PC-3 (cell line): Measurements from ENCODE around the gene DIP2C. TPM values are rescaled to one million over a fixed set of nuclear protein-coding genes. Genes with fewer than 3 reads are reported as not detected.

ENCODE experiments used
- ATAC-seq: fragments of 200-7000 bp; cut with Tn5 transposase; 2 replicates; pipeline ENCODE4 v1.9.1; 2020; ENCODE audit warnings: mild to moderate bottlenecking, moderate library complexity
- BruUV-seq: library from RNA; stranded (reverse); fragments of 400-500 nt; replicated peaks from 2 replicates; lab custom pipeline; 2021; lab: Mats Ljungman, UMichigan
- CTCF ChIA-PET: fragments of 300-600 bp; sonication (Branson Sonifier 250); formaldehyde crosslinking; loops from one replicate; lab custom pipeline; 2022; ENCODE audit warnings: antibody characterized with exemption; lab: Charles Lee
- POLR2A ChIA-PET: fragments of 300-600 bp; sonication (Branson Sonifier 250); formaldehyde crosslinking; loops from one replicate; lab custom pipeline; 2022; ENCODE audit warnings: antibody characterized with exemption; ENCODE audit not compliant: unreplicated experiment; lab: Charles Lee
- DNase-seq: peaks from one replicate; pipeline ENCODE4 v3.0.0-alpha.2; 2015
- H2AFZ ChIP-seq: fragments of 300-600 bp; sonication (generic); 2 replicates; pipeline ENCODE4 v1.6.0; 2016; ENCODE audit warnings: antibody characterized with exemption, low read length
- H3F3A ChIP-seq: fragments of 300-600 bp; sonication (generic); one replicate; pipeline ENCODE4 v1.6.0; 2017; ENCODE audit warnings: antibody characterized with exemption, low read length, control low read depth, mild to moderate bottlenecking; ENCODE audit not compliant: unreplicated experiment
- H3K27ac ChIP-seq: fragments of 300-600 bp; sonication (generic); 2 replicates; pipeline ENCODE4 v1.5.1; 2016; ENCODE audit warnings: mild to moderate bottlenecking, low read length
- H3K27me3 ChIP-seq: fragments of 300-600 bp; sonication (generic); 2 replicates; pipeline ENCODE4 v1.6.1; 2016; ENCODE audit warnings: low read length, mixed read lengths
- H3K36me3 ChIP-seq: fragments of 300-600 bp; sonication (generic); 2 replicates; pipeline ENCODE4 v1.6.1; 2016; ENCODE audit warnings: low read depth, mixed run types, low read length, mixed read lengths
- H3K4me1 ChIP-seq: fragments of 300-600 bp; sonication (generic); 2 replicates; pipeline ENCODE4 v1.5.1; 2016; ENCODE audit warnings: low read length; ENCODE audit not compliant: insufficient read depth
- H3K4me2 ChIP-seq: fragments of 300-600 bp; sonication (generic); 2 replicates; pipeline ENCODE4 v1.6.0; 2016; ENCODE audit warnings: low read length
- H3K4me3 ChIP-seq: fragments of 300-600 bp; sonication (generic); 2 replicates; pipeline ENCODE4 v1.5.1; 2016; ENCODE audit warnings: mild to moderate bottlenecking, low read length, mixed read lengths
- H3K79me2 ChIP-seq: fragments of 300-600 bp; sonication (generic); 2 replicates; pipeline ENCODE4 v1.6.1; 2017; ENCODE audit warnings: low read length, mixed read lengths
- H3K9ac ChIP-seq: fragments of 300-600 bp; sonication (generic); 2 replicates; pipeline ENCODE4 v1.6.0; 2016; ENCODE audit warnings: mild to moderate bottlenecking, low read length
- H3K9me2 ChIP-seq: fragments of 300-600 bp; sonication (generic); replicated peaks from 2 replicates; pipeline ENCODE4 v1.6.1; 2016; ENCODE audit warnings: mixed run types, low read length, mixed read lengths
- H3K9me3 ChIP-seq: fragments of 300-600 bp; sonication (generic); 2 replicates; pipeline ENCODE4 v1.6.1; 2016; ENCODE audit warnings: low read length, mixed read lengths
- H4K20me1 ChIP-seq: fragments of 300-600 bp; sonication (generic); 2 replicates; pipeline ENCODE4 v1.6.1; 2016; ENCODE audit warnings: low read length, mixed read lengths
- CTCF ChIP-seq: fragments of 300-600 bp; sonication (generic); conservative IDR thresholded peaks from 2 replicates; pipeline ENCODE4 v1.5.1; 2017; ENCODE audit warnings: antibody characterized with exemption, low read depth, mild to moderate bottlenecking, low read length
- EZH2 ChIP-seq: fragments of 300-600 bp; sonication (generic); IDR thresholded peaks from one replicate; pipeline ENCODE4 v1.6.1; 2017; ENCODE audit warnings: antibody characterized with exemption, mild to moderate bottlenecking, low read length; ENCODE audit not compliant: unreplicated experiment
- EZH2phosphoT487 ChIP-seq: fragments of 300-600 bp; sonication (generic); IDR thresholded peaks from 2 replicates; pipeline ENCODE4 v1.6.1; 2018; ENCODE audit warnings: mild to moderate bottlenecking, antibody characterized with exemption, low read length, borderline replicate concordance
- intact Hi-C: fragments of 100-400 bp; cut with micrococcal nuclease; formaldehyde crosslinking; loops from 2 replicates; pipeline ENCODE4 v1.9.0; 2023
- total RNA-seq: library from RNA; depleted of rRNA; stranded (reverse); fragments of >200 nt; gene quantifications from 2 replicates; pipeline ENCODE4 v1.2.3, GENCODE V29; 2014

The DIP2C gene
- total RNA-seq, 1 experiment from 2014 or later, result 3.1 TPM

DNA sequence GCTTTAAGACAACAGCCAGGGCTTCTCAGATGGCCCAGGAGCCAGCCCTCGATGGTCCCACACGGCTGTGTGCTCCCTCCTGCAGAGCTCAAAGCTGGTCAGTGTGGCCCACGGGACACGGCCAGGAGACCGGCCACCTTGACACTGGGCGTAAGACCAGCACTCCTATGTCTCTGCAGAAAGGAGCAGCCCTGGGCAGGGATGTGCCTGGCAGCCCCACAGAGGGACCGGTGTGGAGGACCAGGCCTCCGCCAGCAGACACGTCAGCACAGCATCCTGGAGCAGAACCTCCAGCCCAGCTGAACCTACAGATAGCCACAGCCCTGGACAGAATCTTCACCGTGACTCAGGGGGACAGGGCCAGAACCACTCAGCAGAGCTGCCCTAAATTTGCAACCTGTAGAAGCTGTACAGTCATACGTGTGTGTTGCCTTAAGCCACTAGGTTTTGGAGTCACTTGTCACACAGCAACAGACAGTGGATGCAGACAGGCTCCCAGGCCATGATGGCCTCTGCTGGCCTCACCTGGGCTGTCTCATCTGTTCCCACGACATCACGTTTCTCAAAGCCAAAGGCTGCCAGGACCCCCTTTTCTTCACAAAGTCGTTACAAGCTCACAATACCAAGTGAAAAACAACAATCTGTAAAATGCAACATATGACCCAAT, 132.4 kb downstream of the DIP2C start:
- no peaks in the 10 kb centered on the region for H3K79me2 ChIP-seq
- H3F3A ChIP-seq, result no peaks in the 10 kb centered on the region
- H3K27me3 ChIP-seq, result no peaks in the 10 kb centered on the region
- no peaks in the 10 kb centered on the region for H4K20me1 ChIP-seq
- ChIA-PET CTCF (no interaction called here), POLR2A (no interaction called here)
- DNase-seq (no peak), ATAC-seq (no peak)
- H3K27ac ChIP-seq, result no peak overlapping the region
- H3K9ac ChIP-seq, result no peak overlapping the region
- TF ChIP-seq EZH2phosphoT487 (no peak), CTCF (no peak), EZH2 (no peak)
- no peaks in the 10 kb centered on the region for H3K36me3 ChIP-seq
- no peak overlapping the region for H3K4me2 ChIP-seq
- H3K9me2 ChIP-seq, result no peaks in the 10 kb centered on the region
- no peak overlapping the region for H2AFZ ChIP-seq
- H3K4me3 ChIP-seq, result no peak overlapping the region
- no TSS peak for BruUV-seq
- intact Hi-C loops, result no loop called here
- peaks cover 13% of the 10 kb centered on the region; the same call in 1 of the 2 replicates for H3K4me1 ChIP-seq
- H3K9me3 ChIP-seq, result no peaks in the 10 kb centered on the region

DNA sequence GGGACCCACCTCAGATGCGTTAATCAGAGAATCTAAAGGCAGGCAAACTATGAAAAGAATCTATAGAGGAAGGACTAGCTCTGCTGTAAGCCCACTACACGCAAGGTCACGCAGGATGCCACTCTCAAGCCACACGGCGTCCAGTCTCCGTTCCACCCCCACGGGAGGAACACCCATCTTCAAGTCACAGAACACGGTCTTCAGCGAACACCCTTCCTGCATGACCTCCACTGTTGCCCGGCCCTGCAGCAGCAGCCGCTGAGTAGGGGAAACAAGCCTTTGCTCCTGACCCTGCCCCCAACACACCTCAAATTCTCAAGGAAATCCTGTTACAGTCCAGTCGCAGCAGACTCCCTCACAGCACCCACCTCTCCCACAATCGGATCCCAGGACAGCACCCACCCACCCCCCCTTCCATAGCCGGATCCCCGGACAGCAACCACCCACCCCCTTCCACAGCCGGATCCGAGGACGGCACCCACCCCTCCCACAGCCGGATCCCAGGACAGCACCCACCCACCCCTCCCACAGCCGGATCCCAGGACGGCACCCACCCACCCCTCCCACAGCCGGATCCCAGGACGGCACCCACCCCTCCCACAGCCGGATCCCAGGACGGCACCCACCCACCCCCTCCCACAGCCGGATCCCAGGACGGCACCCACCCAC, 133.7 kb downstream of the DIP2C start:
- H3F3A ChIP-seq, result no peaks in the 10 kb centered on the region
- no TSS peak for BruUV-seq
- H3K4me1 ChIP-seq, result peaks cover 13% of the 10 kb centered on the region; the same call in 1 of the 2 replicates
- H3K9me2 ChIP-seq, result no peaks in the 10 kb centered on the region
- H3K9ac ChIP-seq, result no peak overlapping the region
- no peak overlapping the region for H2AFZ ChIP-seq
- intact Hi-C loops, result no loop called here
- ChIA-PET CTCF (no interaction called here), POLR2A (no interaction called here)
- TF ChIP-seq EZH2 (no peak), CTCF (no peak), EZH2phosphoT487 (no peak)
- no peaks in the 10 kb centered on the region for H3K79me2 ChIP-seq
- no peak overlapping the region for H3K4me3 ChIP-seq
- no peaks in the 10 kb centered on the region for H4K20me1 ChIP-seq
- no peak overlapping the region for H3K27ac ChIP-seq
- no peaks in the 10 kb centered on the region for H3K27me3 ChIP-seq
- H3K9me3 ChIP-seq, result no peaks in the 10 kb centered on the region
- H3K4me2 ChIP-seq, result no peak overlapping the region
- H3K36me3 ChIP-seq, result no peaks in the 10 kb centered on the region
- DNase-seq (no peak), ATAC-seq (no peak)

- Histone ChIP-seq H3K27ac (no peak overlapping the region), H2AFZ (no peak overlapping the region), H3K36me3 (no peaks in the 10 kb centered on the region), H3K79me2 (no peaks in the 10 kb centered on the region), H3F3A (no peaks in the 10 kb centered on the region), H3K9ac (no peak overlapping the region), H4K20me1 (no peaks in the 10 kb centered on the region), H3K9me3 (no peaks in the 10 kb centered on the region), H3K4me1 (peaks cover 13% of the 10 kb centered on the region; the same call in 1 of the 2 replicates), H3K4me2 (no peak overlapping the region), H3K27me3 (no peaks in the 10 kb centered on the region), H3K9me2 (no peaks in the 10 kb centered on the region), H3K4me3 (no peak overlapping the region)
- ATAC-seq (no peak), DNase-seq (no peak)
- BruUV-seq, result no TSS peak
- ChIA-PET POLR2A (no interaction called here), CTCF (no interaction called here)
- intact Hi-C loops, result no loop called here
- TF ChIP-seq EZH2phosphoT487 (no peak), CTCF (no peak), EZH2 (no peak)
Observed at GRCh38 chr10:555281-555680, 134.2 kb downstream of the DIP2C start.
